Natural killer cell (primary cell): Measurements from ENCODE around the gene CPNE4. TPM values are rescaled to one million over a fixed set of nuclear protein-coding genes. Genes with fewer than 3 reads are reported as not detected.

Experiments
- ATAC-seq, 3 donors: fragments of 150-1000 bp in 2 of 3; fragments of 200-7000 bp in 1 of 3; cut with Tn5 transposase; 1 replicate in 1 of 3; 2 replicates in 2 of 3; pipeline ENCODE4 v1.10.0; 2021; ENCODE audit warnings: mild to moderate bottlenecking in 2 of 3, moderate library complexity in 2 of 3
- DNase-seq, 2 donors: peaks; one replicate each; pipeline versions ENCODE4 v3.0.0 to v3.0.0-alpha.2; 2013 to 2021; ENCODE audit warnings: mixed read lengths in 1 of 2
- H3K27ac ChIP-seq: one replicate; pipeline ENCODE4 v1.5.1; 2013; ENCODE audit warnings: mild to moderate bottlenecking, low read length
- H3K27me3 ChIP-seq: one replicate; pipeline ENCODE4 v1.6.1; 2013; ENCODE audit warnings: low read length; ENCODE audit not compliant: control insufficient read depth, insufficient read depth
- H3K36me3 ChIP-seq: one replicate; pipeline ENCODE4 v1.6.1; 2013; ENCODE audit warnings: low read length; ENCODE audit not compliant: control insufficient read depth, insufficient read depth
- H3K4me1 ChIP-seq: one replicate; pipeline ENCODE4 v1.6.1; 2013; ENCODE audit warnings: low read length; ENCODE audit not compliant: control insufficient read depth, insufficient read depth
- H3K4me3 ChIP-seq: one replicate; pipeline ENCODE4 v1.5.1; 2013; ENCODE audit warnings: low read length
- H3K9me3 ChIP-seq: one replicate; pipeline ENCODE4 v1.6.1; 2013; ENCODE audit warnings: low read length; ENCODE audit not compliant: control insufficient read depth, insufficient read depth
- H3K27ac Mint-ChIP-seq, 2 donors: one replicate each; pipeline ENCODE4 v1.8.0; 2022; ENCODE audit warnings: mild to moderate bottlenecking in 2 of 2, mixed read lengths in 2 of 2, moderate library complexity in 1 of 2
- H3K27me3 Mint-ChIP-seq, 2 donors: one replicate each; pipeline ENCODE4 v1.8.0; 2022; ENCODE audit warnings: low read depth in 2 of 2, mixed read lengths in 2 of 2
- H3K36me3 Mint-ChIP-seq: one replicate; pipeline ENCODE4 v1.8.0; 2022; ENCODE audit warnings: mixed read lengths
- H3K4me1 Mint-ChIP-seq, 2 donors: one replicate each; pipeline ENCODE4 v1.8.0; 2022; ENCODE audit warnings: mixed read lengths in 2 of 2
- H3K4me3 Mint-ChIP-seq: one replicate; pipeline ENCODE4 v1.8.0; 2022; ENCODE audit warnings: mild to moderate bottlenecking, moderate library complexity, mixed read lengths
- H3K9me3 Mint-ChIP-seq, 2 donors: one replicate each; pipeline ENCODE4 v1.8.0; 2022; ENCODE audit warnings: mixed read lengths in 2 of 2
- CTCF ChIP-seq: fragments of 200-600 bp; IDR thresholded peaks from one replicate; pipeline ENCODE4 v1.8.0; 2022; ENCODE audit warnings: antibody characterized with exemption
- WGBS: methylation state at CpG from one replicate; pipeline ENCODE4 v1.1.7; 2013; ENCODE audit warnings: missing lambda C conversion rate; ENCODE audit not compliant: insufficient coverage; 5-methylcytosine and 5-hydroxymethylcytosine counted together
- intact Hi-C: fragments of 100-400 bp; cut with micrococcal nuclease; formaldehyde crosslinking; loops from one replicate; pipeline ENCODE4 v1.14.2; 2022
- total RNA-seq, 4 donors: library from RNA; stranded (reverse); fragments of 120-200 nt in 1 of 4; gene quantifications; one replicate each; pipeline versions ENCODE4 v1.2.3 to v1.2.4, GENCODE V29; 2013 to 2022

The CPNE4 gene
- total RNA-seq, 3 donors from 2014 or later (not counting 1 experiment from before 2014, with no cell fraction given), result not detected

- H3K4me3 Mint-ChIP-seq, result no peak overlapping the region
These were observed 112.5 kb downstream of the CPNE4 start for GRCh38 chr3:131922356-131922755.

GRCh38 chr3:131917006-131917405, 117.8 kb downstream of the CPNE4 start:
- Mint-ChIP-seq H3K27me3 (no peaks in the 10 kb centered on the region), H3K9me3 (peaks cover 2 to 4% of the 10 kb centered on the region in 2 donors), H3K4me1 (no peaks in the 10 kb centered on the region), H3K4me3 (no peak overlapping the region), H3K27ac (no peak overlapping the region), H3K36me3 (no peaks in the 10 kb centered on the region)
- no peak for TF ChIP-seq CTCF
- no peak for DNase-seq
- ATAC-seq, result no peak
- Histone ChIP-seq H3K27me3 (no peaks in the 10 kb centered on the region), H3K27ac (no peak overlapping the region), H3K4me1 (no peaks in the 10 kb centered on the region), H3K4me3 (no peak overlapping the region), H3K9me3 (no peaks in the 10 kb centered on the region), H3K36me3 (no peaks in the 10 kb centered on the region)
- intact Hi-C loops, result no loop called here
- 76% methylated on average over 3 of the region's 3 CpGs for WGBS

More at GRCh38 chr3:131922356-131922755, 112.5 kb downstream of the CPNE4 start:
- Mint-ChIP-seq H3K9me3 (peaks cover 2 to 8% of the 10 kb centered on the region in 2 donors), H3K27ac (no peak overlapping the region), H3K4me1 (no peaks in the 10 kb centered on the region), H3K27me3 (no peaks in the 10 kb centered on the region), H3K36me3 (no peaks in the 10 kb centered on the region)
- no peak for TF ChIP-seq CTCF
- Histone ChIP-seq H3K27ac (no peak overlapping the region), H3K9me3 (no peaks in the 10 kb centered on the region), H3K27me3 (no peaks in the 10 kb centered on the region), H3K4me1 (no peaks in the 10 kb centered on the region), H3K4me3 (no peak overlapping the region), H3K36me3 (no peaks in the 10 kb centered on the region)
- no peak for DNase-seq
- no peak for ATAC-seq
- no CpG with 5 or more reads among the region's 1 CpG for WGBS
- intact Hi-C loops, result no loop called here

- Histone ChIP-seq H3K4me1 (no peaks in the 10 kb centered on the region), H3K27me3 (no peaks in the 10 kb centered on the region), H3K4me3 (no peak overlapping the region), H3K36me3 (no peaks in the 10 kb centered on the region), H3K27ac (no peak overlapping the region), H3K9me3 (no peaks in the 10 kb centered on the region)
- no peaks in the 10 kb centered on the region for H3K4me1 Mint-ChIP-seq
- H3K9me3 Mint-ChIP-seq, result no peaks in the 10 kb centered on the region
- no peak for TF ChIP-seq CTCF
- no peak overlapping the region for H3K27ac Mint-ChIP-seq
- ATAC-seq (no peak), DNase-seq (no peak)
- no peaks in the 10 kb centered on the region for H3K27me3 Mint-ChIP-seq
- no CpG with 5 or more reads among the region's 1 CpG for WGBS
- intact Hi-C loops, result no loop called here
- no peaks in the 10 kb centered on the region for H3K36me3 Mint-ChIP-seq
- H3K4me3 Mint-ChIP-seq, result no peak overlapping the region
These were observed 120.6 kb downstream of the CPNE4 start for GRCh38 chr3:131914090-131914691.

GRCh38 chr3:131912255-131912654, 122.6 kb downstream of the CPNE4 start:
- no peak for ATAC-seq
- Histone ChIP-seq H3K36me3 (no peaks in the 10 kb centered on the region), H3K4me1 (no peaks in the 10 kb centered on the region), H3K4me3 (no peak overlapping the region), H3K27ac (no peak overlapping the region), H3K9me3 (no peaks in the 10 kb centered on the region), H3K27me3 (no peaks in the 10 kb centered on the region)
- Mint-ChIP-seq H3K9me3 (peaks cover 0 to 2% of the 10 kb centered on the region in 2 donors), H3K27me3 (no peaks in the 10 kb centered on the region), H3K4me3 (no peak overlapping the region), H3K27ac (no peak overlapping the region), H3K4me1 (no peaks in the 10 kb centered on the region), H3K36me3 (no peaks in the 10 kb centered on the region)
- DNase-seq, result no peak
- WGBS, result 90% methylated on average over 2 of the region's 2 CpGs
- intact Hi-C loops, result no loop called here
- TF ChIP-seq CTCF, result no peak
